HG03469 (cell line): ENCODE results near the gene EIF3D.

Experiments used
- ATAC-seq: cut with Tn5 transposase; IDR thresholded peaks from one replicate; pipeline ENCODE4 v1.9.1; 2021; ENCODE audit warnings: mild to moderate bottlenecking, moderate library complexity, moderate number of reproducible peaks; ENCODE audit not compliant: unreplicated experiment

Gene EIF3D

GRCh38 chr22:36467946-36468345, 61.0 kb downstream of the EIF3D start:
- ATAC-seq = no peak

DNA sequence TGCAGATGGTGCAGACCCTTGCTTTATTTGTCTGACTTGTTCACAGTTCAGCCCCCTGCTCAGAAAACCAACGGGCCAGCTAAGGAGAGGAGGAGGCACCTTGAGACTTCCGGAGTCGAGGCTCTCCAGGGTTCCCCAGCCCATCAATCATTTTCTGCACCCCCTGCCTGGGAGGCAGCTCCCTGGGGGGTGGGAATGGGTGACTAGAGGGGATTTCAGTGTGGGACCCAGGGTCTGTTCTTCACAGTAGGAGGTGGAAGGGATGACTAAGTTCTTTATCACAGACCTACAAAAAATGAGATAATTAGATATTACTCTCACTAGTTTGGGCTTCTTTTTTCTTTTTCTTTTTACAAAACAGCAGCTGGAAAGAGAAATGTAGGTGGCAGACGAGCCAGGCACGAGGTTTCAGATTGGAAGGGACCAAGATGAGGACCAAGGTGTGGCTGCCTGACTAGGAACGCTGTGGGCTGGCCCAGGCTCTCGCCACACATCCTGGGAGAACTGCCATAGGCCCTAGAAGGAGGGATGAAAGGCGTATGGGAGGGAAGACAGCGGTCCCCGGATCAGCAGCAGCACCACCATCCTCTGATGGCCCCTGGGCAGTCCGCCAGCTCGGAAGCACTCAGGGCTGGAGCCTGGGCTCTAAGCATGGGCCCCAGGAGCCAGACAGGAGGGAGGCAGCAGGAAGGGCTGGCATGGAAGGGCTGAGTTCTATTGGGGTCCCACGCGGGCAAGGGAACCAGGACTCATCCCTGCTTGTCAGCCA, 61.7 kb downstream of the EIF3D start:
- no peak for ATAC-seq

DNA sequence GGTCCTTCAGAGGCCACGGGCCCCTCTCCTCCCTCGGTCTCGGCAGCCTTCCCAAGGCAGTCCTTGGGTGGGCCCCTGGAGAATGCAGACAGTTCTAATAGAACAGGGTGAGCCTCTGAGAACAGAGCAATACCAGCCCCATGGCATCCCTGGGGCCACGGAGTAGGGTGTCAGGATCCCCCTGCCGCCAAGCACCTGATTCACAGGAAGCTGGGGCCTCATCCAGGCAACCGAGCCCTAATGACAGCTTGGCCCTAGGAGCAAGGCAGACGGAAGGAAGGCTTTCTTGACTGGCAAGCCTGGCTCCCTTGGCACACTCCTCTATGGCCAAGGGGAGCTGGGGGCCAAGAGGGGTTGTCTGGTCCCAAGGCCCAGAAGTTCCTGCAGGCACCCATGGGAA, 62.7 kb downstream of the EIF3D start:
- ATAC-seq = no peak

GRCh38 chr22:36465232-36466021, 63.5 kb downstream of the EIF3D start:
- ATAC-seq = no peak

GRCh38 chr22:36464715-36465231, 64.2 kb downstream of the EIF3D start:
- no peak for ATAC-seq

DNA sequence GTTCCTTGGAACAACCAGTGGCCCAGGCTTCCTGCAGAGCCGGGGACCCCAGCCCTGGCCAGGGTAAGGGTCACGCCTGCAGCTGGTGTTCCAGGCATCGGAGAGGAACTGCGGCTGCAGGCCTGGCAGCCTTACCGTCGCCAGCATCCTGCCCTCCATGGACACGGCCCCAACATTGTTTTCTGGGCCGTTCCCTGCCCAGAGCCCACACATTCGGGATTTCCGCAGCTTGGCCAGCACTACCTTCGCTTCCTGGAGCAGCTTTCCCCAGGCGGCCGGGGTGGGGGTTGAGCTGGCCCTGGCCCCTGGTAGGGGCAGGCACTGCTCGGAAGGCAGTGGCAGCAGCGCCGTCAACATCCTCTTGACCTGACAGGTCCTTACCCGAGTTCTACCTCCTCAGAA, 65.2 kb downstream of the EIF3D start:
- ATAC-seq = no peak

GRCh38 chr22:36461665-36462649, 67.0 kb downstream of the EIF3D start:
- no peak for ATAC-seq
